ENCODE data around the gene IFFO2.

The IFFO2 gene

DNA sequence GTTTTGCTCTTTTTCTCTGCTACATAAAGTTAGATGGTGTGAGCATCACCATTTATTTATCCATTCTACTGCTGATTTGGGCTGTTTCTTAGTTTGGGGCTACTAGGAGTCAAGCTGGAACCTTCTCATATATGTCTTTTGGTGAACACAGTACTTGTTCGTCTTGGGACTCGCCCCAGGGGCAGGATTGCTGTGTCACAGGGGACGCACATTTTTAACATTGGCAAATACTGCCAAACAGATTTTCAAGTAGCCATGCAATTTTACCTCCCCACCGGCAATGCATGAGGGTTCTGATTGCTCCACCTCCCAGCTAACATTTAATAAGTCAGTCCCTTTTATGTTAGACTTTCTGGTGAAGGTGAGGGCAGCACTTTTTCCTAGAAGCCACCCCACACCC lies 7.5 kb upstream of the IFFO2 start:
- DNase-seq (ENCODE audit: low read depth) = no peak

GRCh38 chr1:18962855-18963737 lies 6.6 kb upstream of the IFFO2 start:
- H3K4me3 ChIP-seq (ENCODE audit: low read length) = no peak overlapping the region
- DNase-seq (ENCODE audit: low read depth) = no peak
- TF ChIP-seq, protein P1, sequence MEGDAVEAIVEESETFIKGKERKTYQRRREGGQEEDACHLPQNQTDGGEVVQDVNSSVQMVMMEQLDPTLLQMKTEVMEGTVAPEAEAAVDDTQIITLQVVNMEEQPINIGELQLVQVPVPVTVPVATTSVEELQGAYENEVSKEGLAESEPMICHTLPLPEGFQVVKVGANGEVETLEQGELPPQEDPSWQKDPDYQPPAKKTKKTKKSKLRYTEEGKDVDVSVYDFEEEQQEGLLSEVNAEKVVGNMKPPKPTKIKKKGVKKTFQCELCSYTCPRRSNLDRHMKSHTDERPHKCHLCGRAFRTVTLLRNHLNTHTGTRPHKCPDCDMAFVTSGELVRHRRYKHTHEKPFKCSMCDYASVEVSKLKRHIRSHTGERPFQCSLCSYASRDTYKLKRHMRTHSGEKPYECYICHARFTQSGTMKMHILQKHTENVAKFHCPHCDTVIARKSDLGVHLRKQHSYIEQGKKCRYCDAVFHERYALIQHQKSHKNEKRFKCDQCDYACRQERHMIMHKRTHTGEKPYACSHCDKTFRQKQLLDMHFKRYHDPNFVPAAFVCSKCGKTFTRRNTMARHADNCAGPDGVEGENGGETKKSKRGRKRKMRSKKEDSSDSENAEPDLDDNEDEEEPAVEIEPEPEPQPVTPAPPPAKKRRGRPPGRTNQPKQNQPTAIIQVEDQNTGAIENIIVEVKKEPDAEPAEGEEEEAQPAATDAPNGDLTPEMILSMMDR (IDR thresholded peaks at IDR 0.05; ENCODE audit: insufficient read depth, low read depth, low read length, missing control alignments) = no peak

More for the DNA sequence above, 7.5 kb upstream of the IFFO2 start:
- no peak overlapping the region for H3K4me3 ChIP-seq (ENCODE audit: low read length)
- TF ChIP-seq, protein P1 (IDR thresholded peaks at IDR 0.05; ENCODE audit: insufficient read depth, low read depth, low read length, missing control alignments) = no peak

DNA sequence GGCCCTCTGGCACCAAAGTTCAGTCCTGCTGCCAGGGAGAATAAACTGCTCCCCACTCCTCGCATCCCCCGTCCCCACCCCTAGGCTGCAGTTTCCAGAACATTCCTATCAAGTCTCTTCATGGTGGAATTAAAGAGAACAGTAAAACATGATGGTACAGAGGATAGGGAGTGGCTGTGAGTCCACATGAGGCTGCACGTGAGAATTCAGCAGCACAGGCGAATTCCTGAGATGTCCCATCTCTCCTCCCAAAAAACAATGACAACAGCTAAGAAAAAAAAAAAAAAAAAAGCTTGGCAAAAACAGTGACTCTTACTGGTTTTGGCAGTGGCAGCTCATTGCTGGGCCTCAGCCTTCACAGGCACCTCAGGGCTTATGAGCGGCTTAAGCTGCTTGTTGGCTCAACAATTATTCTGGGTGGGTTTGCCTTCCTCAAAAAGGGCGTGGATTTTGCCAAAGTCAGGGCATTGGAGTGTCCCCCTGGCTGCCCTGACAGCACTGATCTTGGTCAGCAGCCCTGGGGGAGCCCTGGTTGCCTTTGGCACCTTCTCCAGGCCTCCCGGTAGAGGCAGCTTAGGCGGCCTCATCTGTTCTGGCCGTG lies 5.7 kb upstream of the IFFO2 start:
- DNase-seq (ENCODE audit: low read depth) = peak; percentile 81
- TF ChIP-seq, protein P1 (IDR thresholded peaks at IDR 0.05; ENCODE audit: insufficient read depth, low read depth, low read length, missing control alignments) = no peak
- H3K4me3 ChIP-seq (ENCODE audit: low read length) = no peak overlapping the region

GRCh38 chr1:18960821-18961220 lies 4.3 kb upstream of the IFFO2 start:
- TF ChIP-seq, protein P1 (IDR thresholded peaks at IDR 0.05; ENCODE audit: insufficient read depth, low read depth, low read length, missing control alignments) = no peak
- H3K4me3 ChIP-seq (ENCODE audit: low read length) = no peak overlapping the region
- DNase-seq (ENCODE audit: low read depth) = no peak

DNA sequence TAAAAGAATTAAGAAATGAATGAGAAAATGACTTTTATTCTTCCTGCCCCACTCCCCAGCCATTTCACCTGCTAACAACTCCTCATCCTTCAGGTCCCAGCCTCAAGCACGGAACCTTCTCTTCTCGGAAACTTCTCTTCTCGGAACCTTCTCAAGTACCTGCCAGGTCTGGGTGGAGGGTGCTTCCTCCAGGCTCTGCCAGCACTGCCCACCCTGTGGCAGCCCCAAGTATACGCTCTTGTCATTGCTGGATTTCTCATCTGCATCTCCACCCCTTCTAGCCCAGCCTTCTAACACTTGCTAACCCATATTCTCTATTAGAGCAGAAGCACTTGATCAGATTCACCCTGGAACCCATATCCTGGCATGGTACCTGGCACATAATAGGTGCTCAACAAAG lies 3.9 kb upstream of the IFFO2 start:
- no peak for DNase-seq (ENCODE audit: low read depth)
- TF ChIP-seq, protein P1 (IDR thresholded peaks at IDR 0.05; ENCODE audit: insufficient read depth, low read depth, low read length, missing control alignments) = no peak
- H3K4me3 ChIP-seq (ENCODE audit: low read length) = no peak overlapping the region

- H3K4me3 ChIP-seq (ENCODE audit: low read length) = no peak overlapping the region
- no peak for DNase-seq (ENCODE audit: low read depth)
- TF ChIP-seq, protein P1 (IDR thresholded peaks at IDR 0.05; ENCODE audit: insufficient read depth, low read depth, low read length, missing control alignments) = no peak
Measured at GRCh38 chr1:18959591-18959990, 3.1 kb upstream of the IFFO2 start.
